AG04450 (cell line): Measurements from ENCODE around the gene BANF1. TPM values are rescaled to one million over a fixed set of nuclear protein-coding genes. Genes with fewer than 3 reads are reported as not detected.

Source experiments
- CTCF ChIA-PET: fragments of 300-600, 350-600 bp; formaldehyde crosslinking; extraction: SDS; loops from one replicate; lab custom pipeline; 2022; ENCODE audit warnings: antibody characterized with exemption, inconsistent platforms; lab: Charles Lee
- POLR2A ChIA-PET: fragments of 350-600 bp; formaldehyde crosslinking; extraction: SDS; loops from one replicate; lab custom pipeline; 2021; ENCODE audit warnings: antibody characterized with exemption, inconsistent platforms; lab: Yijun Ruan, JAX
- DNase-seq: peaks from one replicate; pipeline ENCODE4 v3.0.0-alpha.2; 2011; ENCODE audit warnings: low read depth, low spot score
- H3K27ac ChIP-seq: one replicate; pipeline ENCODE4 v1.5.1; 2012; ENCODE audit warnings: low read depth, low read length, control low read depth
- H3K27me3 ChIP-seq: one replicate; pipeline ENCODE4 v1.6.0; 2012; ENCODE audit warnings: low read length; ENCODE audit not compliant: control insufficient read depth, insufficient read depth
- H3K4me3 ChIP-seq: 2 replicates; pipeline ENCODE4 v1.5.1; 2011; ENCODE audit warnings: mild to moderate bottlenecking, low read depth, low read length, control low read depth
- H3K9me3 ChIP-seq: 2 replicates; pipeline ENCODE4 v1.5.1; 2012; ENCODE audit warnings: low read length; ENCODE audit not compliant: control insufficient read depth, insufficient read depth
- CTCF ChIP-seq: IDR thresholded peaks from 2 replicates; pipeline ENCODE4 v1.5.1; 2011; ENCODE audit warnings: low read depth, low read length, control low read depth, inconsistent platforms
- polyA plus RNA-seq: library from polyadenylated mRNA; depleted of rRNA; stranded (reverse); fragments of >200 nt; gene quantifications from 2 replicates; pipeline ENCODE4 v1.2.3, GENCODE V29; 2011

The BANF1 gene
- polyA plus RNA-seq, 1 experiment, result 227 TPM

- no peak overlapping the region for H3K4me3 ChIP-seq
- no peaks in the 10 kb centered on the region for H3K9me3 ChIP-seq
- POLR2A ChIA-PET, result no interaction called here
- no peak for DNase-seq
- CTCF ChIA-PET, result interaction anchor here (2.5 to 3.6 kb wide), 2 partner anchors 9 to 13 kb away, joined by 15 to 20 read pairs; no protein-coding TSS in a partner anchor
- peaks cover 14% of the 10 kb centered on the region for H3K27me3 ChIP-seq
- TF ChIP-seq CTCF, result no peak
- no peak overlapping the region for H3K27ac ChIP-seq
These were observed 33.5 kb downstream of the BANF1 start for GRCh38 chr11:66035653-66036333.

GRCh38 chr11:66036334-66036710 is 34.0 kb downstream of the BANF1 start:
- no peak for DNase-seq
- POLR2A ChIA-PET, result no interaction called here
- no peak for TF ChIP-seq CTCF
- CTCF ChIA-PET, result interaction anchor here (2.5 to 3.6 kb wide), 2 partner anchors 9 to 13 kb away, joined by 15 to 20 read pairs; no protein-coding TSS in a partner anchor
- peaks cover 14% of the 10 kb centered on the region for H3K27me3 ChIP-seq
- H3K4me3 ChIP-seq, result no peak overlapping the region
- H3K27ac ChIP-seq, result no peak overlapping the region
- H3K9me3 ChIP-seq, result no peaks in the 10 kb centered on the region

GRCh38 chr11:66037327-66037726 is 35.0 kb downstream of the BANF1 start:
- no peak overlapping the region for H3K4me3 ChIP-seq
- H3K9me3 ChIP-seq, result no peaks in the 10 kb centered on the region
- peaks cover 14% of the 10 kb centered on the region for H3K27me3 ChIP-seq
- DNase-seq, result no peak
- ChIA-PET POLR2A (no interaction called here), CTCF (interaction anchor here (1.1 to 3.6 kb wide), 2 partner anchors 14 to 30 kb away, joined by 3 to 15 read pairs; no protein-coding TSS in a partner anchor)
- H3K27ac ChIP-seq, result no peak overlapping the region
- no peak for TF ChIP-seq CTCF

GRCh38 chr11:66039765-66040164 is 37.5 kb downstream of the BANF1 start:
- ChIA-PET POLR2A (no interaction called here), CTCF (interaction anchor here (1.0 kb wide), 2 partner anchors 18 to 152 kb away, joined by 4 to 7 read pairs; partner anchors contain the start of gene FIBP)
- peaks cover 12% of the 10 kb centered on the region for H3K9me3 ChIP-seq

More at GRCh38 chr11:66039765-66040164, 37.5 kb downstream of the BANF1 start:
- no peak for DNase-seq
- H3K4me3 ChIP-seq, result no peak overlapping the region
- peaks cover 15% of the 10 kb centered on the region for H3K27me3 ChIP-seq
- no peak for TF ChIP-seq CTCF
- H3K27ac ChIP-seq, result no peak overlapping the region
